ENCODE data around the gene DTNB.
"Not testable (repeated sequence)": the region's sequence is repeated elsewhere in the genome, so short reads cannot be mapped to it uniquely, and the experiment has no call there.

DTNB gene

GRCh38 chr2:25586726-25587144 lies 86.6 kb downstream of the DTNB start:
- no peak for DNase-seq

DNA sequence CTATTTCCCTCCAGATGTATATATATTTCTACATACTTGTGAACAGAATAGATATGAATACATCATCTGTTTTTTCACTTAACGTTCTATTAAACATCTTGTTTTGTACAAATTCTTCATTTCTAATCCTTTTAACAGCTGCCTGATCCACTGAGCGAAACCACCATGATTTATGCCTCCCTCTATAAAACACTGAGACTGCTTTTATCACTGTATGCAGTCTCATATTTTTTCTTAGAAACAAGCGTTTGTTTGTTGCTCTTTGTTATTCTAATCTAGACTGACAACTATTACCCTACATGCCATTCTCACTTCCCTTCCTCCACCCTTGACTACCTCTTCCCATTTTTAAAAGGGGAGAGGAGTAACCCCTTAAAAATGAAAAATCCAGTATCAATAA lies 88.2 kb downstream of the DTNB start:
- DNase-seq: no peak

- DNase-seq: no peak
Measured at GRCh38 chr2:25582077-25582830, 91.1 kb downstream of the DTNB start.

GRCh38 chr2:25576596-25576995 lies 96.8 kb downstream of the DTNB start:
- DNase-seq: no peak

DNA sequence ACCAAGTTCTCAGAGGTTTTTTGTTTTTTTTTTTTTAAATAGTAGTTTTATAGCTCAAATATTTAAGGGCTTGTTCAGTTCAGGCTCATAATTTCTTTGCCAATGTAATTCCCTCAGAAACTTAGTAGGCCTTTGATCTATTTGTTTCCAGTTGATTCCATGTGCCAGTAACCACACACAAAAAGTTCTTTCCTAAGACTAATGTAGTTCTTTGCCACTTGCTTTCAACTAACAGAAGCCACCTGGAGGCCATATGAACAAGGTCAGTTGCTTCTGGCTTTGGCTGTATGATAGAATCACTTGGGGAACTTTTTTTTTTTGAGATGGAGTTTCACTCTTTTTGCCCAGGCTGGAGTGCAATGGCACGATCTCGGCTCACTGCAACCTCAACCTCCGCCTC lies 100.7 kb downstream of the DTNB start:
- no peak for DNase-seq

GRCh38 chr2:25570161-25570845 lies 103.1 kb downstream of the DTNB start:
- DNase-seq: no peak

DNA sequence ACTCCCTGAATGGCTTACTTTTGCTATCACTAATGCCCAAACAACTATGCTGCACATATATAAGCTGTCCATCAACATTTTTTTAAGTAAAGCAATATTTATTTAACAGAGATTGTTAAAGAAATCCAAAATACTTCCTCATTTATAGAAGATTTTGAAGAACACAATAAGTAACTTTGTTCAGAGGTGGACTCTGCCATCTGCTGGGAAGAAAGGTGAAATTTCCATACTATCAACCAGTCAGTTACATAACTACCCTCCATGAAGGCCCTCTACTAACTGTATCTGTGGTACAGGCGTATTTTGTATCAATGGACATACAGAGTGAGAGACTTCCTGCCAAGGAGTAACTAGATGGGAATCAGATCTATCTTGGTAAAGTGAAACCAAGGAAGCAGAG lies 106.0 kb downstream of the DTNB start:
- no peak for DNase-seq

DNA sequence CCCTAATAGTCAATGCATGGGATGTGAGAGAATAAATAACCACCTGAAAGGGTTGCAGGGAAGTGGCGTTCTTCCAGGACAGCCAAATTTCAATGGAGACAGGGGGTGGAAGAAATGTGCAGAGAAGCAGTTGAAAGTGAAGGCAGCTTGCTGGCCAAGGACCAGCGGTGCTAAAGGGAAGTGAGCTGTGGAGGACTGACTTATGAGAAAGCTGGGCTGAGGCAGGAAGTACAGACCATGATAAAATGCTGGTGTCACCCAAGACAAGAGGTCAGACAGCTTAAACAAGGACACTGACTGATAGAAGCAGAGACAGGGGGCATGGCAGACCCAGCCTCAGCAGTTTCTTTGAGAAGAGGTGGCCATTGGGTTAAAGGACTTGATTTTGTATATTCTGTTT lies 106.7 kb downstream of the DTNB start:
- no peak for DNase-seq

DNA sequence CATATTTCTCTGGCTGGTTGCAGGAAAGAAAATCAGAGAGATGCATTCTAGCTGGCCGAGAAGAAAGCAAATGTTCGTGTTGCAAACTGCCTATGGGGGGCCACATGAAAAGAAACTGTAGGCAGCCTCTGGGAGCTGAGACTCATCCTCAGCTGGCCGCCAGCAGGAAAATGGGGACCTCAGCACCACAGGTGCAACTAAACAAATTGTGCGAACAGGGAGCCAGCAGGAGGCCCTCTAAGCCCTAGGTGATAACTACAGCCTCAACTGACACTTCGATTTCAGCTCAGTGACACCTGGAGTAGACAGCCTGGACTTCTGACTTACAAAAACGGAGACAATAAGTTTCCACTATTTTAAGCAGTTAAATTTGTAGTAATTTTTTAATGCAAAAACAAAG lies 107.3 kb downstream of the DTNB start:
- DNase-seq: no peak

- DNase-seq: no peak
Measured at GRCh38 chr2:25561136-25561850, 112.1 kb downstream of the DTNB start.

DNA sequence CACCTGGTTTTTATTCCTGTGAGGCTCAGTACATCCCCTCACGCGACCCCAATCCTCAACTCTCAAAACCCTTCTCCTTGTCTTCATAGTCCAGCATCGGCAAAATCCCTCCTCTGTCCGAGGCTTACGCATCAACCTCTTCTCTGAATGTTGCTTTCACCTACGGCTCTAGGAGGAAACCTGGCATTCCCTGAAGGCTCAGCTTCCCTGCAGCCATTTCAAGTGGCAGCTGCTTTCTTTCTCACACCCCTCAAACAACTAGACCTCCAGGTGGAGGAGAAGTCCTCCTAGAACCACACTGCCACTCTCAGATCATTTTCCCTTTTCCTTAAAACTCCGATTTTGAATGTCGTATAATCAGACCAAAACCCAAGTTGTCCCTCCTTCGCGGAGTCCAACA lies 114.2 kb downstream of the DTNB start:
- no peak for DNase-seq

DNA sequence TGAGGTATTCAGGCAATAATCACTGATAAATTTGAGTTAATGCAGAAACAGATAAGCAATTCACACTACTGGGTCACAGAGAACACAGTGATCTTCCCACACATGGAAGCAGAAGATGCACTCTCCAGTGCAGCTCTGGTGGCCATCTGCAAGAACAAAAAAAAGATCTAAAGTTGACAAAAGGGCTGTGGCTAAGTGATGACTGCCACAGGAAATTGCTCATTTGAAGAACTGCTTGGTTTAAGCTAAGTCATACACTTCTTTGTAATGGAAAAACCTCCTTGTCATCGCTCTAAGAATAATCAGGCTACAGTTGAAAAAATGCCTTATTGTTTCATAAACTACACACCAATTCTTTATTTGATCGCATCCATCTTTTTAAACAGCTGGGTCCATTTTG lies 115.1 kb downstream of the DTNB start:
- no peak for DNase-seq

DNA sequence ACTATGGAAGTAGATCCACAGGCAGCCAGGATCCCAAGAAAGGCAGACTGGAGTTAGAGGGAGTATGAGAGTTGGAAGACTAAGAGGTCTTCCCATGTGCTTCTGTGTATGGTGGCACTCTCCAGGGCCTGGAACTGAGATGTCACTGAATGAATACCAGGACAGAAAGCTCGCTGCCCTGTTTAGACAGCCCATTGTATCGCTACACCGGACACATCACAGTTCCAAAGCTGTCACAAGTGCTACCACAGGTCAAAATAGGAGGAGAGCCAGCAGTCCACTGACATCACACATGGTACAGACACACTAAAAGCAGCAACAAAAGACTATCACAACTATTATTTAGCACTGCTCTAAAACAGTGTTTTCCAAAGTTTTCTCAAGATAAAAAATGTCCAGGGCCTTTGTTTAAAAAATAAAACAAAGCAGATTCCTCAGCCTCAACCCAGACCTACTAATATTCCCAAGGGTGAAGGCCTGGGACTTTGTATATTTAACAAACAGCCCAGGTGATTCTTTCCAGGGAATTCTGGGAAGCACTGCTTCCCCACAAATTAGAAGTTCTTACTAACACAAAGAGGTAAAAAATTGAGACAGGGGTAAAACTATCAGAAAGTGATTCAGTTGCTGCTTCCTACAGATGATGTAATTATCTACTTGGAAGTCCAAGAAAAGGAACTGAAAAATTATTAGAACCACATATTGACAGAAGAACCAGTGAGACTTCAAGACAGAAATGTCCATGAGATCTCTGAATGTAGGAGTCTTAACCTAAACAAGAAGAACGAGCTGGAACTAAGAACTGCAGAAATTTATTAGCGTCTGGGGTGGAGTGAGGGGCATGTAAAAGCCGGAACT lies 116.0 kb downstream of the DTNB start:
- no peak for DNase-seq

GRCh38 chr2:25552318-25552717 lies 121.1 kb downstream of the DTNB start:
- no peak for DNase-seq

DNA sequence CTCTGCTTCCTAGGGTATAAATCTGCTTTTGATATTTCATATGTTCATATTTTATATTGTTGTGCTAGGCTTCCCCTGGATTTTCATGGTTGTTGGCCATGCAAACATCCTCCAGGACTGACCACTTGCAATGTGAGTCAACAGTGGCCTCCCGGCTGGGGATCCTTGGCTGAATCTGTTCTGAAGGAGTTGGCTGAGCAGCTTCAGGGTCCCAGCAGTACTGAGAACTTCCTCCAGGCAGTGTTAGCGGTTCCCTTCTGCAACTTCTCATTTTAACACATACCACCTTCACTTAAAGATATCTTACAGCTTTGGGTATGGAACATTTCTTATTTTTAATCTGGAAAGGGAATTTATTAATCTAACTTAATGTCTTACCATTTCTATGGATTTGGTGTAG lies 122.1 kb downstream of the DTNB start:
- no peak for DNase-seq

- not testable (repeated sequence) for DNase-seq
Measured at GRCh38 chr2:25549571-25549970, 123.8 kb downstream of the DTNB start.

GRCh38 chr2:25548601-25549000 lies 124.8 kb downstream of the DTNB start:
- no peak for DNase-seq

DNA sequence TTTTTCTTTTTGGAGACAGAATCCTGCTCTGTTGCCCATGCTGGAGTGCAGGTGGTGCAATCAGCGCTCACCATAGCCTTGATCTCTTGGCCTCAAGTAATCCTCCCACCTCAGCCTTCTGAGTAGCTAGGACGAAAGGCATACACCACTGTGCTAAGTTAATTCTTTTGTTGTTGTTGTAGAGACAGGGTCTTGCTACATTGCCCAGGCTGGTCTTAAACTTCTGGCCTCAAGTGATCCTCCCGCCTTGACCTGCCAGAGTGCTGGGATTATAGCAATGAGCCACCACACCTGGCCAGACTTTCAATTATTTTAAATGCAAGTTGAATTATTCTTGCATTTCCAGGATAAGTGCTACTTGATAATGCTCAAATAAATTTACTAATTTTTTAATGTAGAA lies 126.5 kb downstream of the DTNB start:
- no peak for DNase-seq

DNA sequence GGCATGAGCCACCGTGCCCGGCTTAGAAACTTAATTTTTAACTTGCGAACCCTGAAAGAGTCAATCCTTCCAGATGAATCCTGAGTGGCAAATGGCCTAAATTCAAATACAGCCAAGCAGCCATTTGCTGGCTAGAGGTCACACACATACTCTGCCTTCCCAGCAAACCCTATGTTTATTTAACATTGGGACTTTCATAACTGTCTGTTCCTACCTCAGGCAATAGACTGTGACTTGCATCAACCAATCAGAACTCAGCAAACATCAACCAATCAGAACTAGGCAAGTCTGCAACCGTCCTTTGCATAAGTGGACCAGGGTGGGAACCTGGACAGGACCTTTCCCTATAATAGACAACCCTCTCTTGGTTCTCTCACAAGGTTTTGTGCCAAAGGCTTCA lies 127.5 kb downstream of the DTNB start:
- DNase-seq: no peak

- DNase-seq: no peak
Measured at GRCh38 chr2:25544445-25544844, 128.9 kb downstream of the DTNB start.

DNA sequence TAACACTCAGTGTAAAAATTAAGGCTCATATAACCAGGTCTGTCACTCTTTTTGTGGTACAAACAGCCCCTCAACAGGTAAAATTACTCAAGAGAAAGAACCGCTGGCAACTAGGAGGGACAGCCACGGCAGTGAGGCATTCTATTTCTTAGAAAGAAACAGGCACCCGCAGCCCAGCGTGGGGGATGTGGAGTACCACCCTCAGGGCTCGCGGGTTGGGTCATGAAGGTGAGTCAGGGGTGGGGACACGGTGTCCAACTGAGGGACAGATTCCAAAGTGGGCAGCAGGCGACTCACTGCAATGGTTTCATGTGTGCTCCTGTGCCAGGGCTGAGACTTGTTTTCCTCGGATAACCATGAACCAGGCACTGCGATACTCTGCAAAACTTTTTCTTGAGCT lies 129.4 kb downstream of the DTNB start:
- no peak for DNase-seq

DNA sequence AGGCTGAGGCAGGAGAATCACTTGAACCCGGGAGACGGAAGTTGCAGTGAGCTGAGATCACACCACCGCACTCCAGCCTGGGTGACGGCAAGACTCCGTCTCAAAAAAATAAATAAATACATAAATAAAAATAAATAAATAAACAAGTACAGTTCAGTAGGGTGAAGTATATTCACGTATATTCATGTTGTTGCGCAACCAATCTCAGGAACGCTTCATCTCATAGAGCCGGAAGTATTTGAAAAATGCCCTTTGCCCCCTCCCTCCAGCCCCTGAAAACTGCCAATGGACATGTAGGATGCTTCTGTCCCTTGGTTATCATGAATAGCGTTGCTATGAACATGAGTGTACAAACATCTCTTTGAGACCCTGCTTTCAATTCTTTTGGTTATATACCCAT lies 132.0 kb downstream of the DTNB start:
- no peak for DNase-seq

DNA sequence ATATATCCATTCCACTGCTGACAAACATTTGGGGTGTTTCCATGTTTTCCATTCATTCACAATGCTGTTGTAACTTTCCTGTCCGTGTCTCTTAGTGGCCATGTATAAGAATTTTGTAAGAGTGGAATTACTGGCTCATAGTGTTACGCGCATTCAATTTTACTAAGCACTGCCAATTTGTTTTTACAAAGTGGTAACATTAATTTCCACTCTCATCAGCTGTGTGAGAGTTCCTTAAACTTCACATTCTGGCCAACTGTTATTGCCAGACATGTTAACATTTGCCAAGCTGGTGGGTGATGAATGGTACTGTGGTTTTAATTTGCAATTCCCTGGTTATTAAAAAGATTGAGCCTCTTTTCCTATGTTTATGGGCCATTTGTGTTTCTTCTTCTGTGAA lies 134.2 kb downstream of the DTNB start:
- no peak for DNase-seq
